HG03571 (cell line): ENCODE results near the gene SLC49A4.

ENCODE experiments used
- ATAC-seq: cut with Tn5 transposase; IDR thresholded peaks from one replicate; pipeline ENCODE4 v1.9.1; 2021; ENCODE audit not compliant: unreplicated experiment

The SLC49A4 gene

GRCh38 chr3:122785231-122785630, 9.6 kb upstream of the SLC49A4 start:
- ATAC-seq: no peak

- ATAC-seq: no peak
These were observed 8.8 kb upstream of the SLC49A4 start for GRCh38 chr3:122786066-122786465.

GRCh38 chr3:122787872-122788271, 7.0 kb upstream of the SLC49A4 start:
- no peak for ATAC-seq

- ATAC-seq: no peak
These were observed 5.1 kb upstream of the SLC49A4 start for GRCh38 chr3:122789585-122790273.

- peak; percentile 54 for ATAC-seq
These were observed 1.1 kb upstream of the SLC49A4 start, which contains the start of gene HSPBAP1 for GRCh38 chr3:122793568-122794416. Gene HSPBAP1 (minus strand): TSS chr3:122793831. CDS start chr3:122793680, 151 bp downstream.

- no peak for ATAC-seq
These were observed 438 bp upstream of the SLC49A4 start for GRCh38 chr3:122794483-122794778.

- no peak for ATAC-seq
These were observed 866 bp downstream of the SLC49A4 start for GRCh38 chr3:122795674-122796195.

GRCh38 chr3:122797291-122797690, 2.4 kb downstream of the SLC49A4 start:
- ATAC-seq: no peak

GRCh38 chr3:122799322-122799721, 4.5 kb downstream of the SLC49A4 start:
- no peak for ATAC-seq

- no peak for ATAC-seq
These were observed 5.2 kb downstream of the SLC49A4 start for GRCh38 chr3:122800031-122800430.

GRCh38 chr3:122800706-122801237, 5.9 kb downstream of the SLC49A4 start:
- no peak for ATAC-seq

GRCh38 chr3:122802323-122802722, 7.5 kb downstream of the SLC49A4 start:
- ATAC-seq: no peak

- ATAC-seq: no peak
These were observed 9.1 kb downstream of the SLC49A4 start for GRCh38 chr3:122803977-122804376.

GRCh38 chr3:122810734-122811133, 15.9 kb downstream of the SLC49A4 start:
- no peak for ATAC-seq

- no peak for ATAC-seq
These were observed 21.7 kb downstream of the SLC49A4 start for GRCh38 chr3:122816587-122816986.

- ATAC-seq: no peak
These were observed 29.9 kb downstream of the SLC49A4 start for GRCh38 chr3:122824465-122825381.

GRCh38 chr3:122825460-122825859, 30.6 kb downstream of the SLC49A4 start:
- no peak for ATAC-seq

- ATAC-seq: no peak
These were observed 31.4 kb downstream of the SLC49A4 start for GRCh38 chr3:122826278-122826677.

GRCh38 chr3:122828281-122828680, 33.4 kb downstream of the SLC49A4 start:
- ATAC-seq: no peak

GRCh38 chr3:122835590-122835989, 40.7 kb downstream of the SLC49A4 start:
- ATAC-seq: no peak

GRCh38 chr3:122843604-122844003, 48.7 kb downstream of the SLC49A4 start:
- no peak for ATAC-seq
